PC-3 (cell line): Measurements from ENCODE around the gene RPL6. TPM values are rescaled to one million over a fixed set of nuclear protein-coding genes. Genes with fewer than 3 reads are reported as not detected.

Experiments
- ATAC-seq: fragments of 200-7000 bp; cut with Tn5 transposase; 2 replicates; pipeline ENCODE4 v1.9.1; 2020; ENCODE audit warnings: mild to moderate bottlenecking, moderate library complexity
- BruUV-seq: library from RNA; stranded (reverse); fragments of 400-500 nt; replicated peaks from 2 replicates; lab custom pipeline; 2021; lab: Mats Ljungman, UMichigan
- CTCF ChIA-PET: fragments of 300-600 bp; sonication (Branson Sonifier 250); formaldehyde crosslinking; loops from one replicate; lab custom pipeline; 2022; ENCODE audit warnings: antibody characterized with exemption; lab: Charles Lee
- POLR2A ChIA-PET: fragments of 300-600 bp; sonication (Branson Sonifier 250); formaldehyde crosslinking; loops from one replicate; lab custom pipeline; 2022; ENCODE audit warnings: antibody characterized with exemption; ENCODE audit not compliant: unreplicated experiment; lab: Charles Lee
- DNase-seq: peaks from one replicate; pipeline ENCODE4 v3.0.0-alpha.2; 2015
- H2AFZ ChIP-seq: fragments of 300-600 bp; sonication (generic); 2 replicates; pipeline ENCODE4 v1.6.0; 2016; ENCODE audit warnings: antibody characterized with exemption, low read length
- H3F3A ChIP-seq: fragments of 300-600 bp; sonication (generic); one replicate; pipeline ENCODE4 v1.6.0; 2017; ENCODE audit warnings: antibody characterized with exemption, low read length, control low read depth, mild to moderate bottlenecking; ENCODE audit not compliant: unreplicated experiment
- H3K27ac ChIP-seq: fragments of 300-600 bp; sonication (generic); 2 replicates; pipeline ENCODE4 v1.5.1; 2016; ENCODE audit warnings: mild to moderate bottlenecking, low read length
- H3K27me3 ChIP-seq: fragments of 300-600 bp; sonication (generic); 2 replicates; pipeline ENCODE4 v1.6.1; 2016; ENCODE audit warnings: low read length, mixed read lengths
- H3K36me3 ChIP-seq: fragments of 300-600 bp; sonication (generic); 2 replicates; pipeline ENCODE4 v1.6.1; 2016; ENCODE audit warnings: low read depth, mixed run types, low read length, mixed read lengths
- H3K4me1 ChIP-seq: fragments of 300-600 bp; sonication (generic); 2 replicates; pipeline ENCODE4 v1.5.1; 2016; ENCODE audit warnings: low read length; ENCODE audit not compliant: insufficient read depth
- H3K4me2 ChIP-seq: fragments of 300-600 bp; sonication (generic); 2 replicates; pipeline ENCODE4 v1.6.0; 2016; ENCODE audit warnings: low read length
- H3K4me3 ChIP-seq: fragments of 300-600 bp; sonication (generic); 2 replicates; pipeline ENCODE4 v1.5.1; 2016; ENCODE audit warnings: mild to moderate bottlenecking, low read length, mixed read lengths
- H3K79me2 ChIP-seq: fragments of 300-600 bp; sonication (generic); 2 replicates; pipeline ENCODE4 v1.6.1; 2017; ENCODE audit warnings: low read length, mixed read lengths
- H3K9ac ChIP-seq: fragments of 300-600 bp; sonication (generic); 2 replicates; pipeline ENCODE4 v1.6.0; 2016; ENCODE audit warnings: mild to moderate bottlenecking, low read length
- H3K9me2 ChIP-seq: fragments of 300-600 bp; sonication (generic); replicated peaks from 2 replicates; pipeline ENCODE4 v1.6.1; 2016; ENCODE audit warnings: mixed run types, low read length, mixed read lengths
- H3K9me3 ChIP-seq: fragments of 300-600 bp; sonication (generic); 2 replicates; pipeline ENCODE4 v1.6.1; 2016; ENCODE audit warnings: low read length, mixed read lengths
- H4K20me1 ChIP-seq: fragments of 300-600 bp; sonication (generic); 2 replicates; pipeline ENCODE4 v1.6.1; 2016; ENCODE audit warnings: low read length, mixed read lengths
- CTCF ChIP-seq: fragments of 300-600 bp; sonication (generic); conservative IDR thresholded peaks from 2 replicates; pipeline ENCODE4 v1.5.1; 2017; ENCODE audit warnings: antibody characterized with exemption, low read depth, mild to moderate bottlenecking, low read length
- EZH2 ChIP-seq: fragments of 300-600 bp; sonication (generic); IDR thresholded peaks from one replicate; pipeline ENCODE4 v1.6.1; 2017; ENCODE audit warnings: antibody characterized with exemption, mild to moderate bottlenecking, low read length; ENCODE audit not compliant: unreplicated experiment
- EZH2phosphoT487 ChIP-seq: fragments of 300-600 bp; sonication (generic); IDR thresholded peaks from 2 replicates; pipeline ENCODE4 v1.6.1; 2018; ENCODE audit warnings: mild to moderate bottlenecking, antibody characterized with exemption, low read length, borderline replicate concordance
- intact Hi-C: fragments of 100-400 bp; cut with micrococcal nuclease; formaldehyde crosslinking; loops from 2 replicates; pipeline ENCODE4 v1.9.0; 2023
- total RNA-seq: library from RNA; depleted of rRNA; stranded (reverse); fragments of >200 nt; gene quantifications from 2 replicates; pipeline ENCODE4 v1.2.3, GENCODE V29; 2014

RPL6 gene
- total RNA-seq, 1 experiment from 2014 or later, result 1,509 TPM

GRCh38 chr12:112368856-112369255, 40.5 kb downstream of the RPL6 start:
- intact Hi-C loops, result loop anchor here (1.0 kb wide), 1 partner anchor 36 kb away; no protein-coding TSS in a partner anchor
- H3F3A ChIP-seq, result no peaks in the 10 kb centered on the region
- CTCF ChIA-PET, result no interaction called here
- no peak for TF ChIP-seq CTCF
- no peak for TF ChIP-seq EZH2
- no peak for TF ChIP-seq EZH2phosphoT487
- H3K27me3 ChIP-seq, result no peaks in the 10 kb centered on the region
- no peak overlapping the region for H3K4me3 ChIP-seq
- no peaks in the 10 kb centered on the region for H3K9me2 ChIP-seq
- no TSS peak for BruUV-seq
- no peaks in the 10 kb centered on the region for H3K9me3 ChIP-seq
- no peak overlapping the region for H3K27ac ChIP-seq
- H4K20me1 ChIP-seq, result no peaks in the 10 kb centered on the region
- no peak for DNase-seq
- ATAC-seq, result no peak
- no peaks in the 10 kb centered on the region for H3K4me1 ChIP-seq
- peaks cover 84% of the 10 kb centered on the region for H3K79me2 ChIP-seq
- POLR2A ChIA-PET, result no interaction called here
- H2AFZ ChIP-seq, result no peak overlapping the region
- H3K9ac ChIP-seq, result no peak overlapping the region
- no peak overlapping the region for H3K4me2 ChIP-seq
- H3K36me3 ChIP-seq, result no peaks in the 10 kb centered on the region

GRCh38 chr12:112367965-112368364, 41.4 kb downstream of the RPL6 start:
- peaks cover 83% of the 10 kb centered on the region for H3K79me2 ChIP-seq
- ATAC-seq, result no peak
- H2AFZ ChIP-seq, result no peak overlapping the region
- no peaks in the 10 kb centered on the region for H4K20me1 ChIP-seq
- H3K9me3 ChIP-seq, result no peaks in the 10 kb centered on the region
- no peak overlapping the region for H3K4me2 ChIP-seq
- no peak overlapping the region for H3K9ac ChIP-seq
- TF ChIP-seq EZH2phosphoT487, result no peak
- TF ChIP-seq EZH2, result no peak
- no peak for TF ChIP-seq CTCF
- BruUV-seq, result no TSS peak
- H3F3A ChIP-seq, result no peaks in the 10 kb centered on the region
- H3K36me3 ChIP-seq, result no peaks in the 10 kb centered on the region
- intact Hi-C loops, result loop anchor here (1.0 kb wide), 1 partner anchor 37 kb away; no protein-coding TSS in a partner anchor
- H3K27me3 ChIP-seq, result no peaks in the 10 kb centered on the region
- H3K27ac ChIP-seq, result no peak overlapping the region
- no peak overlapping the region for H3K4me3 ChIP-seq
- ChIA-PET POLR2A (no interaction called here), CTCF (no interaction called here)
- no peaks in the 10 kb centered on the region for H3K9me2 ChIP-seq
- H3K4me1 ChIP-seq, result no peaks in the 10 kb centered on the region
- no peak for DNase-seq

- ChIA-PET POLR2A (no interaction called here), CTCF (no interaction called here)
- H3K27ac ChIP-seq, result no peak overlapping the region
- no peaks in the 10 kb centered on the region for H3K9me2 ChIP-seq
- H3F3A ChIP-seq, result no peaks in the 10 kb centered on the region
- H3K27me3 ChIP-seq, result no peaks in the 10 kb centered on the region
- DNase-seq (no peak), ATAC-seq (no peak)
- H3K4me3 ChIP-seq, result no peak overlapping the region
- BruUV-seq, result no TSS peak
- no peak overlapping the region for H2AFZ ChIP-seq
- no peak for TF ChIP-seq CTCF
- H3K79me2 ChIP-seq, result peaks cover 54% of the 10 kb centered on the region
- H3K9me3 ChIP-seq, result no peaks in the 10 kb centered on the region
- H4K20me1 ChIP-seq, result no peaks in the 10 kb centered on the region; the same call in 1 of the 2 replicates
- no peaks in the 10 kb centered on the region for H3K4me1 ChIP-seq
- intact Hi-C loops, result no loop called here
- no peak overlapping the region for H3K9ac ChIP-seq
- H3K4me2 ChIP-seq, result no peak overlapping the region
- no peaks in the 10 kb centered on the region for H3K36me3 ChIP-seq
Observed at GRCh38 chr12:112362310-112362709, 47.1 kb downstream of the RPL6 start.
